NB4 (cell line): ENCODE measurements around the gene RXRG.

Experiments
- POLR2A ChIP-seq: IDR thresholded peaks from 2 replicates; pipeline ENCODE4 v1.6.1; 2011; ENCODE audit warnings: mild to moderate bottlenecking; ENCODE audit not compliant: insufficient read length; ENCODE audit errors: extremely low read depth
- TF ChIP-seq, protein P1 (sequence below): IDR thresholded peaks from one replicate; pipeline ENCODE4 v1.5.1; 2012; ENCODE audit warnings: low read depth, low read length
- TF ChIP-seq, protein P2 (sequence below): IDR thresholded peaks from 2 replicates; pipeline ENCODE4 v1.6.1; 2011; ENCODE audit warnings: low read depth, low read length

- TF ChIP-seq, protein P1, sequence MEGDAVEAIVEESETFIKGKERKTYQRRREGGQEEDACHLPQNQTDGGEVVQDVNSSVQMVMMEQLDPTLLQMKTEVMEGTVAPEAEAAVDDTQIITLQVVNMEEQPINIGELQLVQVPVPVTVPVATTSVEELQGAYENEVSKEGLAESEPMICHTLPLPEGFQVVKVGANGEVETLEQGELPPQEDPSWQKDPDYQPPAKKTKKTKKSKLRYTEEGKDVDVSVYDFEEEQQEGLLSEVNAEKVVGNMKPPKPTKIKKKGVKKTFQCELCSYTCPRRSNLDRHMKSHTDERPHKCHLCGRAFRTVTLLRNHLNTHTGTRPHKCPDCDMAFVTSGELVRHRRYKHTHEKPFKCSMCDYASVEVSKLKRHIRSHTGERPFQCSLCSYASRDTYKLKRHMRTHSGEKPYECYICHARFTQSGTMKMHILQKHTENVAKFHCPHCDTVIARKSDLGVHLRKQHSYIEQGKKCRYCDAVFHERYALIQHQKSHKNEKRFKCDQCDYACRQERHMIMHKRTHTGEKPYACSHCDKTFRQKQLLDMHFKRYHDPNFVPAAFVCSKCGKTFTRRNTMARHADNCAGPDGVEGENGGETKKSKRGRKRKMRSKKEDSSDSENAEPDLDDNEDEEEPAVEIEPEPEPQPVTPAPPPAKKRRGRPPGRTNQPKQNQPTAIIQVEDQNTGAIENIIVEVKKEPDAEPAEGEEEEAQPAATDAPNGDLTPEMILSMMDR = no peak
- TF ChIP-seq, protein P2, sequence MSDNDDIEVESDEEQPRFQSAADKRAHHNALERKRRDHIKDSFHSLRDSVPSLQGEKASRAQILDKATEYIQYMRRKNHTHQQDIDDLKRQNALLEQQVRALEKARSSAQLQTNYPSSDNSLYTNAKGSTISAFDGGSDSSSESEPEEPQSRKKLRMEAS = no peak
- no peak for TF ChIP-seq POLR2A
Measured at GRCh38 chr1:165414620-165415019, 30.3 kb downstream of the RXRG start.
